Stimulated activated CD8-positive, alpha-beta memory T cell treated with anti-CD3 and anti-CD28 coated beads, Interleukin-12 subunit alpha, Interleukin-12 subunit beta, amount 100 ng/mL, for 4 hours (primary cell): ENCODE data around the gene AHCY.
"Not testable (repeated sequence)": the region's sequence is repeated elsewhere in the genome, so short reads cannot be mapped to it uniquely, and the experiment has no call there.

Experiments used
- DNase-seq: peaks from one replicate; pipeline ENCODE4 v3.0.0-alpha.2; 2020; ENCODE audit warnings: low read depth

Gene AHCY

DNA sequence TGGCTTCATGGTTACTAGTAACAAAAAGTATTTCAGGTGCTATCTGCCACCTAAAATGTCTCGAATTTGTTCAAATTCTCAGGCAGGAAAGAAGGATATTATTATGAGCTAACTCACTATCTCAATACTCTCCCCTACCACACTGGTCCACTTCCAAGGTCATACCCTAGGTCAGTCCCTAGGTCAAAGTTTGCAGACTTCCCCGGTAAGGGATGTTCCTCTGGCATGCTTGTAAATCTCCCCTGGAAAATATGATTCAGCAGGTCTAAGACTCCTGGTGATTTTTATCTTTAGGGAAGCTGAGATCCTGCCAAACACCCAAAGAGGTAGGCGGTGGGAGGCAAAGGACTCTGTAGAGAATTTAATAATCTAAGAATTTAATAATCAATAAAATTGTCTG lies 6.7 kb downstream of the AHCY start:
- no peak for DNase-seq

DNA sequence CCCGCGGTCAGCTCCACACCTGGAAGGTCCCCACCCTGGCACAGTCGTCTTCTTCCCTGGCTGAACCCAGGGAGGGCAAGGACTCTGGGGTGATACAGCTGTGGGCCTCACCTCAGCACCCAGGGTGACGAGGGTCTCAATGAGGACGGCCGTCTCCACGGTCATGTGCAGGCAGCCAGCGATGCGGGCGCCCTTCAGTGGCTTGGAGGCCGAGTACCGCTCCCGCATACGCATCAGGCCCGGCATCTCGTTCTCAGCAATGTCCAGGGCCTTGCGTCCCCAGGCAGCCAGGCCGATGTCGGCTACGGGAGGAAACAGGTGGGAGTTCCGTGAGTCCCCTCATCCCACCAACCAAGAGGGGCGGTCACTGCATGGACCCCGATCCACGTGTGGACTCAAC lies 7.9 kb downstream of the AHCY start:
- DNase-seq, result no peak

DNA sequence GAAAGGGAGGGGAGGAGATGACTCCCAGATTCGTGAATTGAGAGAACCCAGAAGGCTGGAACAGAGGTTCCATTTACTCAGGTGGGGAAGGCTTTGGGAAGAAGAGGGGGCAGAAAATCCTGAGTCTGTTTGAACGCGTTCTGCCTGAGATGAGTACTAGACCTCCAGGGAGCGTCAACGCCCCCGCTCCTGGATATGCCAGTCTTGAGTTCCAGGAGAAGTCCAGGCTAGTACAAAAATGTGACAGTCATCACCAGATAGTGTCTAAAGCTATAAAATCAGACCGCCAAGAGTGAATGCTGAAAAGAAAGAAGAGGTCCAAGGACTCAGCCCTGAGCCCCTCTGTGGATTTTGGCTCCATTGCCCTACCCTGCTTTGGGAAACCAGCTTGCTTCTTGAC lies 8.6 kb downstream of the AHCY start:
- no peak for DNase-seq

DNA sequence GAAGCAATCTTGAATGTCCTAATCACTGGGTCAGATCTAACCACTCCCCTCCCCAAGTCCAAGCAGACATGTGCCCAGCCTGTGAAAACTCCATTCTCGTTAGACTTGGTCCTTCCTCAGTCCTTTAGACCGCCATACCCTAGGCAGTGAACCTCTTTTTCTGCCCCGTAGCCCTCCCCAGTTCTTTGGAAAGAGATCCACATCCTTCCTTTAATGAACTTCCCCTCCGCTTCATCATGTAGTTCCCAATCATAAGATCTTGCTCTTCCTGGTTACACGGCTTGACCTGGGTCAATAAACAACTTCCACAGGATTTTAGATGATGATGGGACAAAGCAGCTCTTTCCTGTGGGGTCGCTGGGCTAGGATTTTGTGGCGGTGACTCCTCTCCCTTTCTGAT lies 9.6 kb downstream of the AHCY start:
- no peak for DNase-seq

DNA sequence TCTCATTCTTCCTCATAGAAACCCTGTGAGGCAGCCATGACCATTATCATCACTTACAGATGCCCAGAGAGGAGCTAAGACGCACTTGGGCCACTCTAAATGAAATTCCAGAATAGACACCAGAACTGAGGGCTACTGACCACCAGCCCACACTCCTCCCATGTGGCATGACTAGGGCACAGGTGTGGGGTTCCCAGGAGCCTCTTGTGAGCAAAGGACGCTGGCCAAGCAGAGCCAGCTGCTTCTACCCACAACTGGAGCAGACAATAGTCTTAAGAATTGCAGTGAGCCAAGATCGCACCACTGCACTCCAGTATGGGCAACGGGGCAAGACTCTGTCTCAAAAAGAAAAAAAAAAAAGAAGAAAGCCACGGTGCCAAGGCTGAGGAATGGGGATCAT lies 10.0 kb downstream of the AHCY start:
- no peak for DNase-seq

DNA sequence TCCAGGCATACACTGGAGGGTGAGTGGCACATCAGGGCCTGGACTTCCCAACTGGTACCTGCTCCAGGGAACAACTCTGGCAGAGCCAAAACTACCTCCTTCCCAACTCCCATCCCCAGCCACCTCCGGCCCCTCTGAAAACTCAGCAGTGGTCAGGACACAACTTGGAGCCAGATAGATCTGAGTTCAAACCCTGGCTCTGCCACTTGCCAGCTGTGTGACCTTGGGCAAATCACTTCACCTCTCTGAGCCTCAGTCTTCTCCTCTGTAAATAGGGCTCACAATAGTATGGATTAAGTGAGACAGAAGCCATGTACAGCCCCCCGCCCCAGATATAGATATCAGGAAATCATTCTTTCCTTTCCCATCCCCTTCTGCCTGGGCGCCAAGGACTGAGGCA lies 10.7 kb downstream of the AHCY start:
- no peak for DNase-seq

DNA sequence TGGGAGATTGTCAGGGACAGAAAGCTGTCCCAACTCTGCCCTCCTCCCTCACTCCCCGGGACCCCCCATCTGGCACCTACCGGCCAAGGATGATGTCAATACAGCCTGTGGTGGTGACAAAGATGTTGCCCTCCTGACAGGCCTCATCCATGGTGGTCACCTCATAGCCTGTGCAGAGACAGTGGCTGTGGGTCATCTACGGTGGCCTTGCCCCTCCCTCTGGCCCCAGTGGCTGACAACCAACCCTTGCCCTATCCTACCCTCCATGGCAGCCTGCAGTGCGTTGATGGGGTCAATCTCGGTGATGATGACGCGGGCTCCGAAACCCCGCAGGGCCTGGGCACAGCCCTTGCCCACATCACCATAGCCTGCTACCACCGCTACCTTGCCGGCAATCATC lies 12.7 kb downstream of the AHCY start:
- no peak for DNase-seq

DNA sequence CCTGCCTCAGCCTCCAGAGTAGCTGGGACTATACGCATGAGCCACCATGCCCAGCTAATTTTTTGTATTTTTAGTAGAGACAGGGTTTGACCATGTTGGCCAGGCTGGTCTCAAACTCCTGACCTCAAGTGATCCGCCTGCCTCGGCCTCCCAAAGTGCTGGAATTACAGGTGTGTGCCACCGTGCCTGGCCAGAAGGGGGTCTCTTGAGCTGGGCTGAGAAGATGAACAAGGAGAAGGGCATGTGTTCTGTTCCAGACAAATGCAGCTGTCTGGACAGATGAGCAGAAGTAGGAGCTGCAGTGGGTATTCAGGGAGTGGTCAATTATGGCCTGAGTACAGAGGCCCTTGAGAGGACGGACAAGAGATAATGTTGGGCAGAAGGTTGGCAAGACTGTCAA lies 15.7 kb downstream of the AHCY start:
- not testable (repeated sequence) for DNase-seq

DNA sequence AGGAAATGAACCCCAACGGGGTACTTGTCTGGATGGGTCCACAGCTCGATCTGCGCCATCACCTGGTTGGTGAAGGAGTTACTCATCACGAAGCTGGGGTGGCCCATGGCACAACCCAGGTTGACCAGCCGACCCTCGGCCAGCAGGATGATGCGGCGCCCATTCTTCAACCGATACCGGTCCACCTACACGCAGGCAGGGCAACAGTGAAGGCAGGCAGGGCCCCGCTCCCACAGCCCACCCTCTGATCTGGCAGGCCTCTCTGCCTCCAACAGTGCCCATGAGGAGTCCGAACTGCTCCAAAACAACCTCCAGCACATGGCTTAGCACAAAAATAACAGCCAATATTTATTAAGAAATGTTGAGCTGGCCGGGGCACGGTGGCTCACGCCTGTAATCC lies 17.7 kb downstream of the AHCY start:
- DNase-seq, result no peak

DNA sequence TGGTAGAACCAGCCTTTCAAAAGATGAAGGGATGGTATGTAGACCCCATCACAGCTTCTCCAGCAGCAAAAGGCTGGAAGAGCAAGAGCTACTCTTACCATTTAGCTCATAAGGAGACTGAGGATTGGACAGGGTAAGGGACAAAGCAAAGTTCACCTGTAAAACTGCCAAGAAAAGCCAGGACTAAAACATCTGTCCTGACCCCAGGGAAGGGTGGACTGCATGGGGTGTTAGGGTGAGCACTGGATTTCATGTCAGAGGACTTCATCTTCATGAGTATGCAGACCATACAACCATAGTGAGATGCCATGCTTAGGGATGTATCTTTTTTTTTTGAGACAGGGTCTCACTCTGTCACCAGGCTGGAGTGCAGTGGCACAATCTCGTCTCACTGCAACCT lies 19.3 kb downstream of the AHCY start:
- no peak for DNase-seq

DNA sequence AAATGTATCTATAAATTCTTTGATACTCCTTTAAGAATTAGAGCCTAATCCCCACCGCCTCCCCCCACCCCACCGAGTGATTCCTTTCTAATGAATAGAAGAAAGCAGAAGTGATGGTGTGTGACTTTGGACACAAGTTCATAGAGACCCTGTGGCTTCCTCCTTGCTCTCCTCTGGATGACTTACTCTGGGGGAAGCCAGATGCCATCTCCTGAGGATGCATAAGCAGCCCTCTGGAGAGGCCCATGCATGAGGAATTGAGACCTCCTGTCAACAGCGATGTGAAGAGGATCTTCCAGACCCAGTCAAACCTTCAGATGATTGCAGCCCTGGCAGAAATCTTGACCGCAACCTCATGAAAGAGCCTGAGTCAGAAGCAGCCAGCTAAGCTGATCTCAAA lies 21.1 kb downstream of the AHCY start:
- no peak for DNase-seq

DNA sequence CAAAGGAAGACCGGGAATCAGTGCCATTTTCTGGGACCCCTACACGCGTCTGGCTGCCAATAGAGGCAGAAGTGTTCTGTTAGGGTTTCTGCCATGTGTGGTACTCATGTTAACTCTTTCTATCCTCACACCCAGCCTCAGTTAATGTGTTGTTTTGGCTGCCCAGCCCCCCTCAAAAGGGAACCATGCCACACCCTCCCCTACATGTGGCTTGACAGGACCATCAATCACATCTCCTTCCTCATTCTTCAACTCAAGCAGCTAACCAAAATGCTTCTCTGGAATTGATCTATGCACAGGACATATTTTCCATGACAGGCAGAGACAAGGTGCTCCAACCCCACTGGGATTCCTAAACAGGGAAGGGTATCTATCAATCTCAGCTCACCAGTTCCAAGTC lies 22.0 kb downstream of the AHCY start:
- no peak for DNase-seq

DNA sequence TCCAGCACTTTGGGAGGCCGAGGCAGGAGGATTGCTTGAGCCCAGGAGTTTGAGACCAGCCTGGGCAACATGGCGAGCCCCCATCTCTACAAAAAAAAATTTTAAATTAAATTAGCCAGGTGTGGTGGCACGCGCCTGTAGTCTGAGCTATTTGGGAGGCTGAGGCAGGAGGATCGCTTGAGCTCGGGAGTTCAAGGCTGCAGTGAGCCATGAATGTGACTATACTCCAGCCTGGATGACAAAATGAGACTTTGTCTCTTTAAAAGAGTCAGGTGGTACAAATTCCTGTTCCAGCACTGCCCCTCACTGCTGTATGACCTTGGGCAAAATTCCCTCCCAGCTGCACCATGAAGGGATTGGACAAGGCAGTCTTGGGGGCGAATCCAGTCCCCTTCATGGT lies 28.5 kb downstream of the AHCY start:
- no peak for DNase-seq

DNA sequence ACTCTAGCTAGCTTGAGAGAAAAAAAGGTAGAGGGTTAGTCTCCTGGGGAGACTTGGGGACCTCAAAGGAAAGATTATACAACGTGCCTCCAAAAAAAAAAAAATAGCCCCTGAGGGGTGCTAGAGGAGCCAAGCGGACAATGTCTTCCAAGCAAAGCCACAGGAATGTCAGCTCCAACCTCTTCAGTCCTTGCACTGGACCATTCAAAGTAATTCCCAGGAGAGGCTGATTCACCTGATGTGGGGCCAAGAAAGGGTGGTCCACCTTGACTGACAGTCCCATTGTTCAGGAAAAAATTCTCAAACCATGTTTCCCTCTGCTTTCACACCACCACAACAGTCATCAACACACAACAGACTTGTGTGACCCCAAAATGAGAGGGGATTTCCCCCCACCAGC lies 31.2 kb downstream of the AHCY start:
- no peak for DNase-seq

DNA sequence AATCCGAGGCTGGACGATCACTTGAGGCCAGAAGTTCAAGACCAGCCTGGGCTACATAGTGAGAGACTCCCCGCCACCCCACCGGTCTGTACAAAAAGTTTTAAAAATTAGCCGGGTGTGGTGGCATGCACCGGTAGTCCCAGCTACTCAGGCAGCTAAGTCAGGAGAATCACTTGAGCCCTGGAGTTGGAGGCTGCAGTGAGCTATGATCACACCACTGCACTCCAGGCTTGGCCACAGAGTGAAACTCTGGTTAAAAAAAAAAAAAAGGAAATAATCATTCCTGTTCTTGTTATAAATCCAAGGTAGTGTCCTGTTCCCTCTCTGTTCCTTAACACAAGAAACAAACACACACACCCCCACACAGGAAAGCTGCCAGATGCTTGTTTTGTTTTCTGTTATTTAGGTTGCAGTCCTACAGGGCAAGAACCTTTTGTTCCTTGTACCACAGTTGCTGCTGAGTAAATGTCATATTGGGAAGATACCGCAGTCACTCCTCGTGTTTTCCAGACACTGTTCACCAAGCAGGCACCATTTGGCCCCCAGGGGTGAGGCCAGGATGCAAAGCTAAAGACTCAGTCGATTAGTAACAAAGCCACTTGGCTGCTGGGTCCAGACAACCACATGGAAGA lies 33.0 kb downstream of the AHCY start:
- DNase-seq, result no peak

DNA sequence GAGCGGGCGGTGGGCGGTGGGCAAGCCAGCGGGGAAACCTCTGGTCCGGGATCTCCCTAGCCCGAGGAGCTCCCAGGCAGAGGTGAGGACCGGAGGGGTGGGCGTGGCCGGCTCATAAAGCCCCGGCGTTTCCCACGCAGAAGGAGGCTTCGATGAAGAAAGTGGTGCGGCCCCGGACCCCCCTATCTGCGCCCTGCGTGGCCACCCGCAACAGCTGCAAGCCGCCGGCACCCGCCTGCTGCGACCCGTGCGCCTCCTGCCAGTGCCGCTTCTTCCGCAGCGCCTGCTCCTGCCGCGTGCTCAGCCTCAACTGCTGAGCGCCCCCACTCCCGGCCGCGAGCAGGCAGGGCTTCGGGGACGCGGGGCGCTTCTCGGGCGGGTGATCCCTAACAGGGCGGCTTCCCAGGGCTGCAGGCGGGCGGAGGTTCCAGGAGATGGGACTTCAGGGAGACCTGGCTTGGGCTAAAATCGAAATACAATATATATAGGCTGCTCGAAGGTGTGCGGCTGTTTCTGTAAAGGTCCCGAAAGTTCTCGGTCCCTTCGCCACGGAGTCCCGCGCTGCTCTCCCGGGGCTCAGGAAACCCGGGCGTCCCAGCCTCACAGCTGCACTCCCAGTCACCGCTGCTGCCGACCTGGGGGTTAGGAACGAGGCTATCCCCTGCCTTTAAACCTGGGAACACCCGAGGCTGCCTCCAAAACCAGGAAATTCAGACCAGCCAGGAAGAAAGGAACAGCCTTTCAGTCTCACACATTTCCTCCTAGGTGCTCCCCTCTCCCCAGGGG lies 34.1 kb downstream of the AHCY start:
- DNase-seq, result peak; percentile 4

DNA sequence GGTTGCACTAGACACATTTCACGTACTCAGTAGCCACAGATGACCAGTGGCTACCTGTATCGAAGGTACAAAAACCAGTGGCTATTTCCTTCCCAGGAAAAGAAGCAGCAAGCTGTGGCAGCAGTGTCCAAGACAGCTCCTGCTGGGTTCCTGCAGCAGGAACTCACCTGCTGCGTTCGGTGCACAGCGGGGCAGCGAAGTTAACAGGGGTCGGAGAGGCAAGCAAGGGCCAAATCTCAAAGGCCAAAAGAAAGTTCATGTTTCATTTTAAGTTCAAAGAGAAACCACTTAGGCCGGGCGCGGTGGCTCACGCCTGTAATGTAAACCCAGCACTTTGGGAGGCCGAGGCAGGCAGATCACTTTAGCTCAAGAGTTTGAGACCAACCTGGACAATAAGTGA lies 35.0 kb downstream of the AHCY start:
- DNase-seq, result no peak

DNA sequence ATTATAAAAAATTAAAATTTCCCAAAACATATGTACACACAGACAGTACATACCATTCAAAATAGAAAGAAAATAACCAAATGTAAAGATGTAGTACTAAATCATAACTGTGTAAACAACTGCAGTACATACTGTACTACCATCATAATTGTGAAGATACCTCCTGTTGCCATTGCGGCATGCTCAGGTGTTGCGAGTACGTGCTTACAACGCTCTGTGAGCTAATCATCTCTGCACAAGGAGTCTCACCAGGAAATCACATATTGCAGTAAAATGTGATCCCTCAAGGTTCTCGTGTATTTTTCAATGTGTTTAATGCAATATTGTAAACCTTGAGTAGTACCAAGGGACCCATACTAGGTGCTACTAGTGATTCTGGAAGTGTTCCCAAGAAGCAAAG lies 39.0 kb downstream of the AHCY start:
- DNase-seq, result no peak

DNA sequence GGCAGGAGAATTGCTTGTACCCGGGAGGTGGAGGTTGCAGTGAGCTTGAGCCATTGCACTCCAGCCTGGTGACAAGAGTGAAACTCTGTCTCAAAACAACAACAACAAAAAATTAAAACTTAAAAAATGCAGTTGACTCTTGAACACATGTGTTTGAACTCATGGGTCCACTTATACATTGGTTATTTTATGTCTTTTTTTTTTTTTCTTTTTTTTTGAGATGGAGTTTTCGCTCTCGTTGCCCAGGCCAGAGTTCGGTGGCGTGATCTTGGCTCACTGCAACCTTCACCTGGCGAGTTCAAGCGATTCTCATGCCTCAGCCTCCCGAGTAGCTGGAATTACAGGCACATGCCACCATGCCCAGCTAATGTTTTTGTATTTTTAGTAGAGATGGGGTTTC lies 39.7 kb downstream of the AHCY start:
- not testable (repeated sequence) for DNase-seq

DNA sequence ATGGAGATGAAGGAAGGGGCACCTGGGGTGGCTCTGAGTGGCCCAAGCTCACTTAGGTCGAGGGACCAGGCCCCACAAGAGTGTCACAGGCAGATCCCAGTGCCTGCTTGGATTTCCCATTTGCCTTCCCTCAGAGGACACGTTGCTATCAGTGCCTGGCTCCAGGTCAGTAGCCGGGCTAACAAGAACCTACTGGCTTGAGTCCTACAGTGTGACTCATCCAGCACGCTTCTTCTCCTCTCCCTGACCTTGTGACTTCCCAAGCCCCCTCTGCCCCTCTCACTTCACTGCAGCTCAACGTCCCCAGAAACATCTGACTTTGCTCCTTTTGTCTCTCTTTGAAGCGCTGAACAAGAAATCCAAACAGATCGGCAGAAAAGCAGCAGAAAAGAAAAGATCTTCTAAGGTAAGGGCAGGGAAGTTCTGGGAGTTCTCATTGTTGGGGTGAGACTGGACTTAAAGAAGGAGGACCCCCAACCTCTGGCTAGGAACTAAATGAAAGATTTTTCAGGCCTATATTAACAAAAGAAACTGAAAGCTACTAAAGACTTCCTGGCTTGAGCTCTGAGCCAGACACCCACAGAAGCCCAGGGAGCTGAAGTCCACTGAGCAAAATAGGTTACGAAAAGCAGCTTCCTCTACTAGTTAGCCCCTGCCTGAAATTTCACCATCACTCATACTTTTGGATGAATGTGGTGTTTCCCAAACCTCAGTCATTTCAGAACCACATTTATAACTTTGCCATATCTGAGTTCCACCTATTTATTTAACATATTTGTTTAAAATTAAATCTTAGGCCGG lies 40.5 kb downstream of the AHCY start:
- no peak for DNase-seq

DNA sequence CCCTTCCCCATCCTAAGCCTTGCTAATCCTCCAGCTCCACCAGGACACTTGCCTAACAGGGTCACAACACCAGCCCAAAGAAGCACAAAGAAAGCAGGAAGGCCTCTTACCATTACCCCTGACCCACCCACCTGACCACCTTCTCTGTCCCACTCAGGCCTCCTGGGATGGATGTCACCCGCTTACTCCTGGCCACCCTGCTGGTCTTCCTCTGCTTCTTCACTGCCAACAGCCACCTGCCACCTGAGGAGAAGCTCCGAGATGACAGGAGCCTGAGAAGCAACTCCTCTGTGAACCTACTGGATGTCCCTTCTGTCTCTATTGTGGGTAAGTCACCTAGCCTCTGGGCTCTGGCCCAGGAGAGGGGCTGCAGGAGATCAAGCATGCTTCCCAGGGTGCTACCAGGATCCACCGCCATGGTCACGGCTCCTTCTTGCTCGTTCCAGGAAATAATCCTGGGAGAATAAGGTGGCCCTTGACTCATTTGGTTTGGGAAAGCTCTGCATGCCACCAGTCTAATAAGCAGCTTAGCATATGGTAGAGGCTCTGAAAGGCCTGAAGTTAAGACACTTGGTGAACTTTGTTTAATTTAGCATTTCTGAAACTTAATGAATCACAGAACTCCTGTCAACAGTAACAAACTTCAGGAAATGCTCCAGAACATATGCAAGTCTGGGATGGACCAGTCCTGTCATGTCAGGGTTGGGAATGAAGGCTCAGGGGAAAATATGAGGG lies 42.8 kb downstream of the AHCY start:
- no peak for DNase-seq

DNA sequence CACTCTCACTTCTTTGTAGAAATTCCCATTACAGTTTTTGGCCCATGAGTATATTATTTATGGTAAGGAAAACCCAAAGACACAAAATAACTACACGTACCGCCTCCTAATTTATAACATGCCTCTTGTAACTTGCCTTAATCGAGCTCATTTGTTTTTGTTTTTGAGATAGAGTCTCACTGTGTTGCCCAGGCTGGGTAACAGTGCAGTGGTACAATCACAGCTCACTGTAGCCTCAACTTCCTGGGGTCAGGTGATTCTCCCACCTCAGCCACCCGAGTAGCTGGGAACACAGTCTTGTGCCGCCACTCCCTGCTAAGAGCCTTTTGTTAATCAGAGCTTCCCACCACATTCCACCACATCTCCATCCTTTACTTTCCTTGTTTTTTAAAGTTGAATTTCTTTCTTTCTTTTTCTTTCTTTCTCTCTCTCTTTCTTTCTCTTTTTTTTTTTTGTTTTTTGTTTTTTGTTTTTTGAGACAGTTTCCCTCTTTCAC lies 46.5 kb downstream of the AHCY start:
- no peak for DNase-seq
